HG02571 (cell line): Measurements from ENCODE around the gene ENG.
A peak's percentile ranks its signal among the peaks of the same experiment; 100 is the strongest.

Source experiments
- ATAC-seq: cut with Tn5 transposase; IDR thresholded peaks from one replicate; pipeline ENCODE4 v1.9.1; 2021; ENCODE audit warnings: mild to moderate bottlenecking, moderate library complexity; ENCODE audit not compliant: unreplicated experiment

Gene ENG

DNA sequence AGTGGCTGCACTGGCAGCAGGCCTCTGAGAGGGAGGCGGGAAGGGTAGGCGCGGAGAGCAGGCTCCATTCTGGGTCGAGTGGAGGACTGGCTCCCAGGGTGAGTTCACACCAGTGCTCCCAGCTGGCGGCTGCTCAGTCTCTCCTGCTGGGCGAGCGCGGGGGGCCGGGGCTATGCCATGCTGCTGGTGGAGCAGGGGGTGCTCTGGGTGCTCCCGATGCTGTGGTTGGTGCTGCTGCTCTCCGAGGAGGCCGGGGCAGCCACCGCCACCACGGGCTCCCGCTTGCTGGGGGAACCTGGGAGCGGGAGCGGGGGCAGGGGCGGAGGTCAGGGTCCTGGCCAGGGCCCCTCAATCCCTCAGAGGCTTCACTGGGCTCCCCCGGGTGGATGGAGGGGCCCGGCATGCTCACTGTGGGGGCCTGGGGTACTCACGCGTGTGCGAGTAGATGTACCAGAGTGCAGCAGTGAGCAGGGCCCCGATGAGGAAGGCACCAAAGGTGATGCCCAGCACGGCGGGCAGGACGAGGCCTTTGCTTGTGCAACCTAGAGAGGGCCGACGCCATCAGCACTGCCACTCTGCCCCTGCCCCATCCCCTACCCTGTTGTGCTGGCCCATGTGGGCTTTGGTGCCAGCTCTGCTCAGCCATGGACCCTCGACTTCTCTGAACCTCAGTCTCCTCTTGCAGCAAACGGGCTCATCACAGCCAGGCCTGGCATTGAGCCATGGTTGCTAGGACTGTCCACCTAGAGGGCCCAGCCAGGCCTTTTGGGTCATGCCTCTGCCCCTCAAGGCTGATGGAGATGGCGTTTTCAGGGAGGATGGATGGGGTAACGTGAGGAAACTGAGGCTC is 38.7 kb downstream of the ENG start:
- ATAC-seq, result no peak

DNA sequence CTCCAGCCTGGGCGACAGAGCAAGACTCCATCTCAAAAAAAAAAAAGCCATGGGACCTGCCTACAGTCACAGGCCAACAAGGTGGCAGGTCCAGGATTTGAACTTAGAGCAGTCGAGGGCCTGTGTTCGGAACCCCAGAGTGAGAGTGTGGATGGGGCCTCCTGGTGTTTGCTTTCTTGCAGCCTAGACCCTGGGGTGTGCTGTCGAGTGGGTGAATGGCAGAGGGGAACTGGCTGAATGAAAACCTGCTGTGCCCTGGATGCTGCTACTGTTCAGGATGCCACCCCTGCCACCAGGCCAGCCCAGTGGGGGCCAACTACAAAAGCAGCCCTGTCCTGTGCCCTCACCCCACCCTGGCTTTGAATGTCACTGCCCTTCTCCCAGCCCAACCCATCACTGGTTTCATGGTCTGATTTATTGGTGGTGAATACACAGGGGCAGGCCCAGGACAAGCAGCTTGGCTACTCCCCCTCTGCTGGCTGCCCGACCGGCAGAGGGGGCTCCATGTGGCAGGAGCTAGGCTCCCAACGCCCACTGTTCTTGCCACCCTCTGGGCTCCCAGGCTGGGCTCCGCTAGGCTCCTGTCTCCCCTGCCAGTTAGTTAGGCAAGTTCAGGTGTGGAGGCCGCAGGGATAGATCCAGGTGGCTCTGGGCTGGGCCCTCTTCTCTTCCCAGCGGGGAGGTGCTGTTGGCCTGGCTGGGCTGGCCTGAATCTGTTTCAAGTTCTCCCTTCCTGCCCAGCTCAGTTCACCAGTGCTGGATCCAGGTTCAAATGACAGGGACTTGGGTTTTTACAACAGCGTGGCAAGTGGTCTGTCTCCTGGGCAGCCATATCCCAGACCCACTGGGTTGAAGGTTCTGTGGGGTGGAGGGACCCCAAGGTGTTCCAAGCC is 39.6 kb downstream of the ENG start:
- no peak for ATAC-seq

DNA sequence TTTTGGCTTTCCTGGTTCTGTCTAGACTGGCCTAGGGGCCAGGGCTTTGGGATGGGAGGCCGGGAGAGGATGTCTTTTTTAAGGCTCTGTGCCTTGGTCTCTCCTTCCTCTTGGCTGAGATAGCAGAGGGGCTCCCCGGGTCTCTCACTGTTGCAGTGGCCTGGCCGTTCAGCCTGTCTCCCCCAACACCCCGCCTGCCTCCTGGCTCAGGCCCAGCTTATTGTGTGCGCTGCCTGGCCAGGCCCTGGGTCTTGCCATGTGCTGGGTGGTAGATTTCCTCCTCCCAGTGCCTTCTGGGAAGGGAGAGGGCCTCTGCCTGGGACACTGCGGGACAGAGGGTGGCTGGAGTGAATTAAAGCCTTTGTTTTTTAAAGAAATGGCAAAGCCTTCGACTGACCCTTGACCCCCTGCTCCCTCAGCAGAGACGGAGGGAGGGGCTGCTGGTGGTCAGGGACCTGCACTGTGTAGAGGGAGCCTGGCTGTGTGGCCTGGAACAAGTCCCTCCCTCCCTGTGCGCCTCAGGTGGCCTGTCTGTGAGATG is 40.7 kb downstream of the ENG start:
- ATAC-seq, result no peak

DNA sequence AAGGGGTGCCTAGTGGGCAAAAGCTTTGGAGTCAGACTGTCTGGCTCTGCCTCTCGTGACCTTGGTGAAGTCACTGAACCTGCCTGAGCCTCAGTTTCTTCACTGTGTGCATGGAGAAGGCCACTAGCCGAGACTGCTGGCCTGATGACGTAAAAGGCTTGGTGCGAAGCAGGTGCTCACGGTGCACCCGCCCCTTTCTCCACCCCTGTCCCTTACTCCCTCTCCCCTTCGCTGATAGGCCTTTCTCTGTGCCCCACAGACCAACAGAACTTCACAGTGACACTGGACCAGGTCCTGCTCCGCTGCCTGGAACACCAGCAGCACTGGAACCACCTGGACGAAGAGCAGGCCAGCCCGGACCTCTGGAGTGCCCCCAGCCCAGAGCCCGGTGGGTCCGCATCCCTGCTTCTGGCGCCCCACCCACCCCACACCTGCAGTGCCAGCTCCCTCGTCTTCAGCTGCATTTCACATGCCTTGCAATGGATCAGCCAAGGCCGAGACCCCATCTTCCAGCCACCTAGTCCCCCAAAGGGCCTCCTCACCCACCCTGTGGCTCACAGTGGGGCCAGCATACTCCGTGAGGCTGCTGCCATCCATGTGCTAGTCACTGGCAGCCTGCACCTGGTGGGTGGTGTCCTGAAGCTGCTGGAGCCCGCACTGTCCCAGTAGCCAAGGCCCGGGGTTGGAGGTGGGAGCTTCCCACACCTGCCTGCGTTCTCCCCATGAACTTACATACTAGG is 41.4 kb downstream of the ENG start:
- no peak for ATAC-seq

DNA sequence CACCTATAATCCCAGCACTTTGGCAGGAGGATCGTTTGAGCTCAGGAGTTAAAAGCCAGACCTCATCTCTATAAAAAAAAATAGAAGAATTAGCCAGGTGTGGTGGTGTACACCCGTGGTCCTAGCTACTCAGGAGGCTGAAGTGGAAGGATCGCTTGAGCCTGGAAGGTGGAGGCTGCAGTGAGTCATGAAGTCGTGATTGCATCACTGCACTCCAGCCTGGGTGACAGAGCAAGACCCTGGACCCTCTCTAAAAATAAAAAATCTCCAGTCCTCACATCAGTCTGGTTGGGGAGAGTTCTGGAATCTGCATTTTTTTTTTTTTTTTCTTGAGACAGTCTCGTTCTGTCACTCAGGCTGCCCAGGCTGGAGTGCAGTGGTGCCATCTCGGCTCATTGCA is 42.4 kb downstream of the ENG start:
- ATAC-seq, result no peak

DNA sequence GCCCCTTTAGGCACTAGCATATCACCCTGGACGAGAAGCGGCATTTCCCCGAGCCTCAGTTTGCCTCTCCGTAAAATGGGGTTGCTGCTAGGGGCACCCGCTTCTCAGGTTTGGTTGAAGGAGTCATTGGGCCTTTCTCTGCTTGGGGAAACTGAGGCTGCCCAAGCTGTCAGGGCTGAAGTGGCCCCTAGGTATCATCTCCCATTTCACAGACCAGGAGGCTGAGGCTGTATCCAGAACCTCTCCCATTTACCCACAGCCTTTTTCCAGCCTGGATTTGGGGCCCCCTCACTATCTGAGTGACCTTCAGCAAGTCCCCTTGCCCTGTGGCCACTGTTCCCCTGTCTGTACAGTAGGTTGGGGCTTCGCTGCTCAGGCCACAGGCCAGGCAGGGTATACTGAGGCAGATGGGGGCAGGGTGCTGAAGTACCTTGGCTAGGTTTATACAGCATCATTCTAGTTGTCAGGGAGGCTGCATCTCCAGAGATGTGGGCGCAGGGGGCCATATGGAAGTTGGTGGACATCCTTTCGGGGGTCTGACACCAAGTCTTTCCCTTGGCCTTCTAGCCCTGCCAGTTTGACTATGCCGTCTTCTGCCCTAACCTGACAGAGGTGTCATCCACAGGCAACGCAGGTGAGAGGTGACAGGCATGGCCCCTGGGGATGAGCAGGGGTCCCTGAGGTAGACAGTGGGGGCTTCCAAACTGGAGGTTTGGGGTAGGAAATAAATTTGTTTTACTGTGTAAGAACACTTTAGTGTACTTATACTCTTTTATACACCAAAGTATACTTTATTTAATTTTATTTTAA is 43.9 kb downstream of the ENG start:
- no peak for ATAC-seq

DNA sequence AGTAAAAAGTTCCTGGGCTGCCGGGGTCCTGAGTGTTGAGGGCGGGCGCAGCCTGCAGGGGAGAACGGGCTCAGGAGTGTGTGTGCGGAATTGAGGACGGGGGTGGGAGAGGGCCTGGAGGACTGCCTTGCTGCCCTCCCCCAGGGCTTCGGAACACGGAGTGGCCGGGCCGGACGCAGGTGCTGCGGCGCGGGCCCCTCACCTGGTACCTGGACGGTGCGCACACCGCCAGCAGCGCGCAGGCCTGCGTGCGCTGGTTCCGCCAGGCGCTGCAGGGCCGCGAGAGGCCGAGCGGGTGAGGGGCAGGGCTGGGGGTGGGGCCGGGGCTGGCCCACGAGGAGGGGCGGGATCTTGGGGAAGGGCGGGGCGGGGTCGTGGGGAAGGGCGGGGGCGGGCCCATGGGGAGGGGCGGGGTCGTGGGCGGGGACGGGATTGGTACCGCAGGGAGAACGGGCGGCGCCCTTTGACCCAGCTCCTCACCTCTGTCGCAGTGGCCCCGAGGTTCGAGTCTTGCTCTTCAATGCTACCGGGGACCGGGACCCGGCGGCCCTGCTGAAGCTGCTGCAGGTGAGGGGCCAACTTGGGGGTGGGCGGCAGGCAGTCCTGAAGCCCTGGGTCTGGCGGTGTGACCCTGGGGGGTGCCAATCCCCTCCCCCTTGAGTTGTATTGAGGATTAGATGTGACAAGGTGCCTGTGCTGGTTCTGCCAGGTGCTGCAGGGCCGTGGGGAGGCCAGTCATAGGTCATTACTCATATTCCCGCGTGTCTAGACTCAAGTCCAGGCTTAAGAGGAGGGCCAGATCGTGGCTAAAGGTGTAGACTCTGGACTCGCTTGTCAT is 44.7 kb downstream of the ENG start:
- no peak for ATAC-seq

DNA sequence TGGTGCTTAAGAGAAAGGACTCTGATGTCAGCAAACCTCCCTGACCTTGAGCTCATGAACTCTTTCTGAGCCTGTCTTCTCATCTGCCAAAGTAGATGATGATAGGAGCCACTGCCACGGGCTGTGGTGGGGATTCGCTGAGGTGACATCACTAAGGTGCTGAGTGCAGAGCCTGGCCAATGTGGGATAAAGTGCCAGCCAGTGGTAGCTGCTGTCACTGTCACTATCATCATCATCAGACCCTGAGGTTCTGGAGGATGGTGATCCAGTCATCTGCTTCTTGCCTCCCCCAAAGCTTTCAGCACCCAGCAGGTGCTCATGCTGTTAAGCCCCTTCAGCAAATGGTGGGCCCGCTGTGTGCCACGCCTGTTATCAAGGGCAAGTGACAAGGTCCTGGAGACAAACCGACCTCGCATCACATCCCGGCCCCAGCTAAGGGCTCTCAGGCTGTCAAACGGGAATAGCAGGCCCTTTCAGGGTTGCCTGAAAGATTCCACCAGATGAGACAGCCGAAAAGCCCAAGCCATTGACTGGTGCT is 45.4 kb downstream of the ENG start:
- no peak for ATAC-seq

DNA sequence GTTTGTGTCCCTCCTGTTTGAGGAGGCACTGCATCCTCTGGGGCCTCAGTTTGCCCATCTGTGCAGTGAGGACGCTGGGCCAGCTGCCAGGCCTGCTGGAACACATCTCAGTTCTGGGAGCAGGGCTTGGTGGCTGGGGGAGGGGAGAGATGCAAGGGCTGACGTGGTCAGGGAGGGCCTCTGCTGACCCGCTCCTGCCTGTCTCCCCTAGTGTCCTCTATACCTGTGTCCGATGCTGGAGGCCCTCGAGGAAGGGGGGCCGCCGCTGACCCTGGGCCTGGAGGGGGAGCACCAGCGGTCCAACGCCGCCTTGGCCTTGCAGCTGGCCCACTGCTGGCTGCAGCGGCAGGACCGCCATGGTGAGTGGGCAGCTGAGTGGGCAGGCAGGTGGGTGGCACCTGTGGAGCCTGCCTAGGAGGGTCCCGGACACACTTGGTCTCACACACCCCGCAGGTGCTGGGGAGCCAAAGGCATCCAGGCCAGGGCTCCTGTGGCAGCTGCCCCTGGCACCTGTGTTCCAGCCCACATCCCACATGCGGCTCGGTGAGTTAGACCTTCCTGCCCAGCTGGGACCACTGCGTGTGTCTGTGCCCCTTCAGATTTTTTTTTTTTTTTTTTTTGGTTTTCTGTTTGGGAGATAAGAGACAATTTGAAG is 46.0 kb downstream of the ENG start:
- ATAC-seq, result no peak

DNA sequence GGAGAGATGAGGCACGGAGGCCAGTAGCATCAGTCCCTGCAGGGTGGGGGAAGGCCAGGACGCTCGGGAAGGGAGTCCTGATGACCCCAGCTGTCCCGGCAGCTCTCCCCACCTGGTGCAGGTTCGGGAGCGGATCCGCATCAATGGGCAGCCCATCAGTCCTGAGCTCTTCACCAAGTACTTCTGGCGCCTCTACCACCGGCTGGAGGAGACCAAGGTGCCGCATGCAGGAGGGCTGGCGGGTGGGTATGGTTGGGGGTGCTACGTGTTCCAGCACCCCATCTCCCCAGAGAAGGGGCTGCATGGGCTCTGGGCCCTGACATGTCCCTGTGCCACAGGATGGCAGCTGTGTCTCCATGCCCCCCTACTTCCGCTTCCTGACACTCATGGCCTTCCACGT is 47.6 kb downstream of the ENG start:
- no peak for ATAC-seq

DNA sequence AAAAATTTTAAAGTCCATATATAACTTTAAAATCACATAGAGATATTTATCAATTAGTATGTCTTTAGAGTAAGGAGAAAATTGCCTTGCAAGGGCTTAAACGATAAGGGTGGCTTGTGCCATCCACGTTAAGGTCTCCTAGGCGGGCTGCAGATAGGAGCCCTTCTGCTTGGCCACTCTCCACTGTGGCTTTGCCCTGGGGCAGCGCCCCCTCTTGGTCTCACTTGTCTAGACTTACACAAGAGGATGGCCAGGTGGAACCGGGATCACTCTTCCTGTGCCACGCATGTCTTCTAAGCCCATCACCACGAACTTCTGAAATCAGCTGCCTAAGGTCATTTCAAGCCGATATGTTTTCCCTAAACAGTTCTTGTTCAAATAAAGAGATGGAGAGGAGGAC is 48.8 kb downstream of the ENG start:
- no peak for ATAC-seq

DNA sequence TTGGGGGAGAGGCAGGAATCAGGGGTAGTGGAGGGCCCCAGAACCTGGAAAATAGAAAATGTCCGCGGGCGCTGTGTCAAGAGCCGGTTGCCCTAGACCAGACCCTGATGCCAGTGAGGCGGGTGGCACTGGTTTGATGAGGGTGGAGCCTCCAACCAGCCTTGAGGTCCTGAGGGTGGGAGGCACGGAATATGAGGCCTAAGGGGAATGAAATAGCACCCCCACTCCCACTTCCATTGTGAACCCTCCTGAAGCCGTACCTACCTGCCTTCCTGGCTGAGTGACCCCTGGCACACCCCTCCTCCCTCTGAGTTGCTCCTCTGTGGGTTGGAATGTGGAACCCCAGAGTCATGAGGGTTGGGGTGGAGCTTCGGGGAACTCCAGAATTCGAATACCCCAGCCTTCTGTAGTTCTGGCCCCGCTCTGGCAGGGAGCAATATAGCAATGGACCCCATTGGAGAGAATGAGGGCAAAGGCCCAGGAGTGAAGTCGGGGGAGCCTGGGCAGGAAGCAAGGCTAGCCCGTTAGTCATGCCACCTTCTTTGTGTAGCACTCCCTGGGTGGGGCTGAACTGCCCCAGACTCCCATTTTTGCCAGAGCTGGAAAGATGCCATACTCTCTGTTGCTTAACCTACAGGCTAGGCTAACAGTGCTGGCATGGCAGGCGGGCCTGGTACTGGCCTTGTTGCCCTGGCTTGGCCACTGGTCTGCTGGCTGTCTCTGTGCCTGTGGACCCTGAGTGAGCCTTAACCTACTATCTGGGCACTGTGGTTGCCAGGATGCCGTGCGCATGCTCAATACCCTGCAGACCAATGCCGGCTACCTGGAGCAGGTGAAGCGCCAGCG is 50.7 kb downstream of the ENG start:
- ATAC-seq, result no peak

DNA sequence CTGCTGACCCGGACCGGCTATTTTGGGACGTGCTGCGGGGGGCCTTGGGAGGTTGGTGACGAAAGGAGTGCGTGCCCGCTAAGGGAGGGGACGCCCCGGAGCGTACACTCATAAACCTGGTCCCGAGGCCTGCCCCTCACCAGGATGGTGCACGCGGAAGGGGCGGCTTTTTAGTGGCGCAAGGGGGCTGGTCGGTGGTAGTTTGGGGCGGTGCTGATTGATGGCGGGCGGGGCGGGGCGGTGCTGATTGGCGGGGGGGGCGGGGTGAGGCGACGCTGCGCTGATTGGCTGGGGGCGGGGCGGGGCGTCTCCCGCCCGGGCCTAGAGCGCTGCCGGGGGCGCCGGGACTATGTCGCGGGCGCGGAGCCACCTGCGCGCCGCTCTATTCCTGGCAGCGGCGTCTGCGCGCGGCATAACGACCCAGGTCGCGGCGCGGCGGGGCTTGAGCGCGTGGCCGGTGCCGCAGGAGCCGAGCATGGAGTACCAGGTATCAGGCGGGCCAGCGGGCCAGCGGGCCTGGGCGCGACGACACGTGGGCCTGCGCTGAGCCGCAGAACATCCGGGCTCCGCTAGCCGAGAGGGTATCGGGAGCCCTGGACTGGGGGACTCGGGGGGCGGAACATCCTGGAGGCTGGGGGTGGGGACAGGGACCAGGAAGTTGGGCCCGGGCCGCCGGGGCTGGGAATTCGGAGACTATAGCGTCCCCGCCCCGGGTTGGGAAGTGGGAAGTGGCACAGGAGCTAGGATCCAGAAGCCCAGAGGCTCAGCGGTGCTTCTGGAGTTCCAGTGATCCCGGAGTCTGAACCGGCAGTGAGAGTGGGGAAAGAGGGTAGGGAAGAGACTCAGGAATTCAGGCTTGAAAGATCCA is 51.6 kb downstream of the ENG start, which contains the start of gene FPGS:
TSS of gene FPGS (plus strand) at position 307 of the 868 bp plus-strand sequence. CDS start at position 350, 43 bp downstream.
- peak; percentile 63 for ATAC-seq

DNA sequence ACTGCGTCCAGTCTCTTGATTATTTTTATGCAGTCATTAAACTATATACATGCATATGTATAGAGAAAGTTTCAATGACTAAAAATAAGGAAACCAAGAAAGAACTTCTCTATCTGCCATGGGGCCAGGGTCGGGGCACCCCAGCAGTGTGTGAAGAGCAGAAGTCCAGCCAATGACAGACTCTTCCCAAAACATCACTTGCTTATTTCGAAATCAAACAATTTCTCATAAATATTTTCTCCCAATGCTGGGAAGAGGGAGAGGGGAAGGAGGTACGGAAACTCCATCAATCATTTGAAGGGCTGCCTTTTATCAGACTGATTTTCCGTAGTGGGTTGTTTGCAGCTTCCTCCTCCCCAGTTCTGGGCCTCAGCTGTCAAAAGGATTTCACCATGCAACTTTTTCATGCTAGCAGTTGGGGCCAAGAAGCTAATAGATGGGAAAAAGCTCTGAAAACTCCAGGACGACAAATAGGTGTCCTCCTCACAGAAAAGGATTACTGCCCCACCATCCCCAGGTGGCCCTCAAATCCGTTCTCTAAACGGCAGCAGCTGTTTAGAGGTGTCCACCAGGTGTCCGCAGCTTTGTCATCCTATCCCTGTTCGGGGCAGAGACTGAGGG is 52.4 kb downstream of the ENG start:
- ATAC-seq, result no peak

DNA sequence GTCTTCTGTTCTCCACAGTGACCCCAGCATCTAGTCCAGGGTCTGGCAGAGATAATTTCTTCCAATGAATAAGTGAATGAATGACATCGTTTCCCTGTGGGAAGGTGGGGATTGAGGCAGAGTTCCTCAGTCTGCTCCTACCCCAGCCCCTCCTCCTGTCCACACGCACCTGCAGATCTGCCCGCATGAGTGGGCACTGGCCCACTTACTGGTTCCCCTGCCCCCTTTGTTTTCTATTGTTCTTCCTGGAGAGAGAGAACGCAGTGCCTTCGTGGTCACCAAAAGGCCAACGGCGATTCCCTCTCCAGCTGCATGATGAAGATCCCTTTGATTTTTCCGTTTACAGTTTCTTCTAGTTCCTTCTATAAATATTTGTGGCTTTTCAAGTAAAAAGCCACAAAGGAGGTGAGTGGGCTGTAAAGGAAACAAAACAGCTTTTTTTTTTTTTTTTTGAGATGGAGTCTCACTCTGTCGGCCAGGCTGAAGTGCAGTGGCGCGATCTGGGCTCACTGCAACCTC is 57.5 kb downstream of the ENG start:
- no peak for ATAC-seq
